Lower leg skin (tissue), 4 donors: Measurements from ENCODE around the gene ZNF486. TPM values are rescaled to one million over a fixed set of nuclear protein-coding genes. Genes with fewer than 3 reads are reported as not detected.

Source experiments
- DNase-seq, 2 donors: peaks; one replicate each; pipeline ENCODE4 v3.0.0-alpha.2; 2019; ENCODE audit warnings: low spot score in 2 of 2
- H3K4me3 ChIP-seq: fragments of 200-600 bp; sonication (generic); 2 replicates; pipeline ENCODE4 v1.5.1; 2017; ENCODE audit warnings: mild to moderate bottlenecking, low read depth; ENCODE audit not compliant: poor library complexity, severe bottlenecking
- CTCF ChIP-seq, 3 donors: fragments of 450-650 bp; IDR thresholded peaks; one replicate each; pipeline ENCODE4 v1.5.1; 2016; ENCODE audit warnings: antibody characterized with exemption in 3 of 3, mild to moderate bottlenecking in 3 of 3, moderate library complexity in 2 of 3
- POLR2A ChIP-seq, 2 donors: fragments of 450-650 bp; IDR thresholded peaks; one replicate each; pipeline ENCODE4 v1.6.1; 2016 to 2017; ENCODE audit warnings: antibody characterized with exemption in 2 of 2, mild to moderate bottlenecking in 1 of 2, moderate library complexity in 1 of 2
- WGBS, 2 donors: methylation state at CpG; one replicate each; pipeline ENCODE4 v1.1.5; 2018; 5-methylcytosine and 5-hydroxymethylcytosine counted together
- intact Hi-C: fragments of 100-400 bp; cut with DNase I; formaldehyde crosslinking; loops from one replicate; pipeline ENCODE4 v1.15.0; 2023; ENCODE audit warnings: low total_unique reads
- total RNA-seq, 4 donors: library from RNA; depleted of rRNA; stranded (reverse); fragments of >200 nt; gene quantifications; one replicate each; pipeline ENCODE4 v1.1.0, GENCODE V29; 2016

Gene ZNF486
- total RNA-seq, 4 donors from 2014 or later, result 3.2 to 5.6 (median 4.8) TPM

- TF ChIP-seq POLR2A (IDR thresholded peaks at IDR 0.05) (no peak), CTCF (IDR thresholded peaks at IDR 0.05) (no peak)
- intact Hi-C loops, result no loop called here
- no peak for DNase-seq
- WGBS, 2 donors, result 85 to 96% methylated on average over 3 of the region's 3 CpGs
- no peak overlapping the region for H3K4me3 ChIP-seq
Observed at GRCh38 chr19:20233105-20233504, 66.1 kb downstream of the ZNF486 start.

- no peak for DNase-seq
- WGBS, 2 donors, result 96 to 97% methylated on average over 8 of the region's 8 CpGs
- no peak for TF ChIP-seq POLR2A (IDR thresholded peaks at IDR 0.05)
- TF ChIP-seq CTCF (IDR thresholded peaks at IDR 0.05), result no peak
- H3K4me3 ChIP-seq, result no peak overlapping the region
- intact Hi-C loops, result no loop called here
Observed at GRCh38 chr19:20235156-20235555, 68.1 kb downstream of the ZNF486 start.

GRCh38 chr19:20237773-20238623, 71.0 kb downstream of the ZNF486 start:
- DNase-seq, result peak; percentile 76 to 96
- peak overlapping the region; percentile 20 for H3K4me3 ChIP-seq
- TF ChIP-seq CTCF (IDR thresholded peaks at IDR 0.05) (no peak), POLR2A (IDR thresholded peaks at IDR 0.05) (no peak)
- intact Hi-C loops, result no loop called here
- WGBS, 2 donors, result 0 to 2% methylated on average over 35 to 36 of the region's 36 CpGs

- WGBS, 2 donors, result 88 to 92% methylated on average over 4 of the region's 4 CpGs
- TF ChIP-seq CTCF (IDR thresholded peaks at IDR 0.05) (no peak), POLR2A (IDR thresholded peaks at IDR 0.05) (no peak)
- no peak overlapping the region for H3K4me3 ChIP-seq
- DNase-seq, result no peak
- intact Hi-C loops, result no loop called here
Observed at GRCh38 chr19:20243629-20244028, 76.6 kb downstream of the ZNF486 start.

GRCh38 chr19:20244356-20244755, 77.3 kb downstream of the ZNF486 start:
- intact Hi-C loops, result no loop called here
- H3K4me3 ChIP-seq, result no peak overlapping the region
- TF ChIP-seq POLR2A (IDR thresholded peaks at IDR 0.05) (no peak), CTCF (IDR thresholded peaks at IDR 0.05) (no peak)
- WGBS, 2 donors, result 74 to 83% methylated on average over 3 of the region's 3 CpGs
- no peak for DNase-seq

GRCh38 chr19:20245309-20245708, 78.3 kb downstream of the ZNF486 start:
- DNase-seq, result no peak
- H3K4me3 ChIP-seq, result no peak overlapping the region
- intact Hi-C loops, result no loop called here
- TF ChIP-seq POLR2A (IDR thresholded peaks at IDR 0.05) (no peak), CTCF (IDR thresholded peaks at IDR 0.05) (no peak)
